ENCODE results near the gene TPCN2.

GRCh38 chr11:69055212-69055586 lies 6.5 kb downstream of the TPCN2 start:
- no peak for TF ChIP-seq CTCF (IDR thresholded peaks at IDR 0.05)
- TF ChIP-seq POLR2A (IDR thresholded peaks at IDR 0.05), result no peak
